CD4-positive, alpha-beta T cell treated with Interleukin-15 for 4 hours (primary cell): ENCODE measurements around the gene RCOR1.
"Not testable (repeated sequence)": the region's sequence is repeated elsewhere in the genome, so short reads cannot be mapped to it uniquely, and the experiment has no call there.

ENCODE experiments used
- DNase-seq: peaks from one replicate; pipeline ENCODE4 v3.0.0-alpha.2; 2020; ENCODE audit warnings: low spot score

RCOR1 gene

DNA sequence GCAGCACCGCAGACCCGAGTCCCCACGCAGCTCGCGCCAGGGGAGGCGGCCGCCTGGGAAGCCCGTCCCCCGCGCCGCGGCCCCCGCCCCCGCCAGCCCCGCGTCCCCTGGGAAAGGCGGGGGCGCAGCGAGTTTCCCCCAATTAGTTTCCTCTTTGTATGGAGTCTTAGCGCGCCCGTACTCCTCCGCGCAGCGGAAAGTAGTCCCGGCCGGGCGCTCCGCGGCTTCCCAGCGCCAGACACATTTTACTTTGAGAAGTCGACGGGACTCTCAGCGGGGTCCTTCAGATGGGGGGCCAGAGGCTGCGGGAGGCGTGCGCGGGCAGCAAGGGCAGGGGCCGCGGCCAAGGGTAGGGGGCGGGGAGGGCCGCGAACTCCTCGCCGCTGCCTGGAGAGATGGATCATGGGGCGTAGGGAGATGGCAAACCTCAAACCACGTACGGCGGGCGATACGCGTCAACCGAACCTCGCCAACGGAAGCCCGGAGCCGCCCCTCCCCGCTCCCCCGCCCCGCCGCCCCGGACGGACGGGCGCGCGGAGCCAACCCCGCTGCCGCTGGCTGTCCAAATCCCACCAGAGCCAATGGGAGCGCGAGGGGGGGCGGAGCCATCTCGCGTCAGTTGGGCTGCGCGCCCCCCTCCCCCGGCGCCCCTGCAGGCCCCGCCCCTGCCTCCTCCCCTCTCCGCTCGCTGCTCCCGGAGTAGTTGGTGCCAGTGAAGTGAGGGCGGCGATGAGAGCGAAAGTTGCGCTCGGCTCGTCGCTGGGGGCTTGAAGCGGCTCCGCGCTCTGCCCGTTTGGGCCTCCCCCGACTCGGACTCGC, at the start of gene RCOR1:
Gene RCOR1, plus strand, starts transcription at position 706 of the 819 bp plus-strand sequence. CDS start 238 bp downstream, outside the sequence.
- DNase-seq, result peak; percentile 98

DNA sequence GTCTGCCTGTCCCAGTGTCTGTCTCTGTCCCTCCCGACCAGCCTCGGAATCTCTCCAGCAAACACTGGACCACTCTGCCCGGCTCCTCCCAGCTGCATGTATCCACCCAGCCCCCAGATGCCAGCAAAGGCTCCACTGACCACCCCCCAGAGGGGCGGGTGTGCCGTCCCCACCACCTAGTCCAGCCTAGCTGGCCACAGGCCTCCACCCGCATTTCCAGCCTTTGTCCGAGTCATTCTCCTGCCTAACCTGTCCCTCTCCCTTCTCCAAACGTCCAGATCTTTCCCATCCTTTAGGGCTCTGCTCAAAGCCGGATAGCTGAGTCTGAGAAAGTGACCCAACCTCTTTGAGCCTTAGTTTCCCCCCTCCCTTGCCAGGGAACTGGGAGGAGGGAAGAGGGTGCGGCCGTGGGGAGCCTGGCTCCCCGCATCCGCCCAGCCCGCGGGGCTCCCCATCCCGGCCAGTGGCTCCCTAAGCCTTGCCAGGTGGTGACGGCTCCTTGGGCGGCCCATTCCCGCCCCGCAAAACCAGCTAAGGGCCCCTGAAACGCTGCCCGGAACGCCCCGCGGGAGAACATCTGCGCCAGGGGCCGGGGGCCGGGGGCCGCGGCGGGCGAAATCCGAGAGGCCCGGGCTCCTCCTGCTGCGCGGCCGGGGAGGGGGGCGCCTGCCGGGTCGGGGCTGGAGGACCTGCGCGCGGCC, 48.3 kb upstream of the RCOR1 start:
- no peak for DNase-seq

DNA sequence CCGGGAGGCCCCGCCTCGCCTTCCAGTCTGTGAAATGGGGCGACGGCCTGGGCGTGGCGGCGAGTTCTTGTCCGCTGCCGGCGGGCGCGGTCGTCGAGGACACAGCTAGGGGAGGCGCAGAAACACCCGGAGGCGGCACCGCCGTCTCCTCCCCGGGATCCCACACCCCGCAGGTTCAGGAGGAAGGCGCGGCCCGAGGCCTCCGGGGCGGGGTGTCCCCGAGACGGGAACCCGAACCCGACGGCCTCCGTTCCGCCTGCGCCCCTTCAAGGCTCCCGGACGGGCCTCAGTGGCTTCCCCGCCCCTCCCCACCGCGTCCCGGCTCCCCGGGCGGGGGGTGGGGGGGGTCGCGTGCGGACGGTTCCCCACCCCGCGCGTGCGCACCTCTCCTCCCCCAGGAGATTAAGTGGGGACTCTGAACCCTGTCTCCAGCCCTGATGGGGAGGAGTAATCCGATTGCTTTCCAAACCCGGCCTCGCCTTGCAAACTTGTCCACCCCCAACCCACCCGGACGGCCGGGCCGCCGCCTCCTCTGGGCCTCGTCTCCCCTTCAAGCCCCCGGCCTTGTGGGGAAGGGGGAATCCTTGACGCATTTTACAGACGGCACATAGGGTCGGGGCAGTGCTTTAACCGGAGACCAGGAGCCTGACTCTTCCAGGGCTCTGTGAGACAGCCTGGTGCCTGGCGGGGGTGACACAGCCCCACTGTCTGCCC, 47.5 kb upstream of the RCOR1 start:
- peak; percentile 14 for DNase-seq

DNA sequence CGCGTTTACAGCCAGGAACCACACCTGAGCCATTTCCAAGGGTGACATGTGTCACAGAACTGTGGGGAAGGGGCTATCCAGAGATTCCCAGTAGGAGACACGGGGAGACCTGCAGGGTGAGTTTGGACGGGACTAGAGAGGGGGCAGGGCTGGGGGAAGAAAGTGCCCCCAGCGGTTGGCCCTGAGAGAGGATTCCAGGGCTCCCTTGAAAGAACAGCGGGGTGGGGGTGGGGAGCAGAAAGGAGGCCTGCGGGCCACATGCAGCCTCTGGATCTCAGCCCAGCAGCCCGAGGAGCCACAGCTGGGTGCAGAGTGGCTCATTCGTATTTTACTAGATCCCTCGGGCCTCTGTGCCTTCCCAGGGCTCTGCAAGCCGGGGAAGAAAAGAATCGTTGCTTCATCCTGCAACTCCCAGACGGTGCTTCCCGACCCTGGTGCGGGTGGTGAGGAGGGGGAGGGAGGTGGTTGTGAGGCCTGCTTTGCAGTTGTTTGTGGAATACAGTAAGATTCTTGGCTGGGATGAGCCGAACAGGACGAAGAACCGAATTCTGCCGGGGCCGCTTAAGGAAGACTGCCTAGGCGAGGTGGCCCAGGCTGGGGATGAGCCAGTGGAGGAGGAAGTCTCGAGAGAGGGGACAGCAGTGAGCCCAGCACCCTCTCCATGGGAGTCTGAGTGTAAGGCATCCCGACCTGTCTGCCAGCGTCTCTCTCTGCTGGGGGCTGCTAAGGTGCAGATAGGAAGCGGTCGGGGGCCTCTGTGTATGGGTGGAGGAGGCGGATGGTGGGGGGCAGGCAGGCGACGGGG, 46.8 kb upstream of the RCOR1 start:
- no peak for DNase-seq

DNA sequence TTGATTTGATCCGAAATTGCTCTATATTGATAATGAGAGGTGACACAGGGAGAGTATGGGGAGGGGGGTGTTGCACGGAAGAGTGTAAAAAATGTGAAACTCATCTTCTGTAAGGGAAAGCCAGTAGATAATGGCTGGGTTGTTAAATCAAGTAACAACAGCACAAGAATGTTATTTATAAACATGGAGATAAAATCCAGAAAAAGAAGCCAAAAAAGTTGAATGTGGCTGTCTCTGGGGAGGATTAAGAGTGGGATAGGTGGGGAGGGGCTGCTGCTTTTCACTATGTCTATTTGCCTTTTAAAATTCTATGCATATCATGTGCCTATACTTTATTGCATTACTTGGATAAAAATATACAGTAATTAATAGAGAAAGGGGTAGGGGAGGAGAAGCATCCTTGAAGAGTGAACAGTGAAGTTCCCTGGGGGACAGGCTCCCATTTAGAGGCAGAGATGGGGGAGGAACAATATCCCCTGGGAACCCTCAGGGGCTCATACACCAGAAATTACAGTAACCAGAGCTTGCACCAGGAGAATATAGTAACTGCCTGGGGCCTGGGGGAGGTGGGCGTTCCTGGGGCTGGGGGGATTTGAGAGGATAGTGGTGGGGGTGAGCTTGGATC, 43.7 kb upstream of the RCOR1 start:
- DNase-seq, result no peak

DNA sequence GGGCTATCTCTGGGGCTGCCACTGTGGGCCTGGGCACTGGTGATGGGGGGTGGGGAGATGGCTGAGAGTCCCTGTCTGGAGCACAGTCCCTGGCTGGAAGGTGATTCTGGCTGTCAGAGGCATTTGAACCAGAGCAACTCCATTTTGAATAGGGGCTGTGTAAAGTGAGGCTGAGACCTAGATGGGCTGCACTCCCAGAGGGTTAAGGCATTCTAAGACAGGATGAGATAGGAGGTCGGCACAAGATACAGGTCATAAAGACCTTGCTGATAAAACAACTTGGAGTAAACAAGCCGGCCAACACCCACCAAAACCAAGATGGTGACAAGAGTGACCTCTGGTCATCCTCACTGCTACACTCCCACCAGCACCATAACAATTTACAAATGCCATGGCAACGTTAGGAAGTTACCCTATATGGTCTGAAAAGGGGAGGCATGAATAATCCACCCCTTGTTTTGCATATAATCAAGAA, 41.5 kb upstream of the RCOR1 start:
- DNase-seq, result not testable (repeated sequence)

DNA sequence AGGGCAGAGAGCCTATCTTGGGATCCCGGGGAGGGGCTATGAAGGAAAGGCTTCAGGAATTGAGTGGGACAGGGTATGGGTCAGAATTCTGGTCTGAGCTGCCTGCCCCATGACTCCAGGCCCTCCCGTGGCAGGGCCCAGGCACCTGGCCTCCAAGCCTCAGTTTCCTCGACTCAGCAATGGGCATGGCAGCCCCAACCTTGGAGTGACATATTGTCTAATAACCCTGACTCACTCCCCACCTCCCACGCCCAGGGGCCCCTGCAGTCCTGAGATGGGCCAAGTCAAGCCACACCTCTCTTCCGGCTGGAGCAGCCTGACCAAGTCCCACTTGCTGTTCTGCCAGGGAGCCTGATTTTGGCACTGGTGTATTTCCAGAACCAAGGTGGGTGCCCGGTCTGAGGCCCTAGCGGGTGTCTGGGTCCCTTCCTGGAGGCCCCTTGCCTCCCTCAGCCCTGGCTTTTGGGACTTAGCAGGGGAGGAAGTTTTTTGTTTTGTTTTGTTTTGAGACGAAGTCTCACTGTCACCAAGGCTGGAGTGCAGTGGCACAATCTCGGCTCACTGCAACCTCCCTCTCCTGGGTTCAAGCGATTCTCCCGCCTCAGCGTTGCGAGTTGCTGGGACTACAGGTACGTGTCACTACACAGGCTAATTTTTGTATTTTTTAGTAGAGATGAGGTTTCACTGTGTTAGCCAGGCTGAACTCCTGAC, 40.3 kb upstream of the RCOR1 start:
- no peak for DNase-seq

DNA sequence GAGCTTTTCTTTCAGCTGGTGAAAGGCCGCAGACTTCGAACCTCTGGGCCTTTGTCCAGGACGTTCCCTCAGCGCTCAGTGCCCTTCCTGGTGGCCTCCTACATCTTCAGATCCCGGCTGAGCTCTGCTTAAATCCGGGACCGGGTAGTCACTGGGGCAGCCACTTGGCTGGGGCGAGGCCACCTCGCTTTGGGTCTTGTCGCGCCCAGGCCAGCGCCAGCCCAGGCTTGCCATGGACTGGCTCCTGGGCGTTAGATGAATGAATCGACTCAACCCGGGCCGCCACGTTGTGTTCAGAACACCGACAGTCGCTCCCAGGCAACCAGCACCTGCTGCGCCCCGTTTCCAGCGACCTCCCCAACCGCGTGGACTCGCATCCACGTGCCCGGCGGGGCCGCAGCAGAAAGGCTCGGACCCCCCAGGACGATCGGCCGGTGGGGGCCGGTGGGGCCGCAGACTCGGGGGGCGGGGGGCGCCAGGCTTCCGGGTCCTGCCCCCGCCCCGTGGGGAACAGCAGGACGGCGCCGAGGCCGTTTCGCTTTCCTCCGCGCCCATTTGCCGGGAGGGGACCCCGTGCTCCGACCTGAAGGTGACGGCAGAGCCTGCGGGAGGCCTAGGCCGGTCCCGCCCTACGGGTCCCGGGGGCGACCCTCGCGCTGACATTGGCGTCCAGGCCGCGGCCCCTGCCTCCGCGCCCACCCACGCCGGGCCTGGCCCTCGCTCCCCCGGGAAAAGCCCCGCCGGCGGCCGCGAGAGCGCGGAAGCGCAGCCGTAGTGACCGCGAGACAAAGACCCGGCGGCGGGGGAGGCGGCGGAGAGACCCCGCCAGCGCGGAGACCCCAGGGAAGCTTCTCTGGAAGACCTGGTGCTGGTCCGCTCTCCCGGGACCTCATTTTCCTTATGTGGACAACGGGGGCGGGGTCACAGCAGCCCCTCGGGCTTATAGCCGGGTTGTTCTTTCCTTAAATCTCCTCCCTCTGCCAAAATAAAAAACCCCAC, 37.3 kb upstream of the RCOR1 start:
- DNase-seq, result peak; percentile 45

DNA sequence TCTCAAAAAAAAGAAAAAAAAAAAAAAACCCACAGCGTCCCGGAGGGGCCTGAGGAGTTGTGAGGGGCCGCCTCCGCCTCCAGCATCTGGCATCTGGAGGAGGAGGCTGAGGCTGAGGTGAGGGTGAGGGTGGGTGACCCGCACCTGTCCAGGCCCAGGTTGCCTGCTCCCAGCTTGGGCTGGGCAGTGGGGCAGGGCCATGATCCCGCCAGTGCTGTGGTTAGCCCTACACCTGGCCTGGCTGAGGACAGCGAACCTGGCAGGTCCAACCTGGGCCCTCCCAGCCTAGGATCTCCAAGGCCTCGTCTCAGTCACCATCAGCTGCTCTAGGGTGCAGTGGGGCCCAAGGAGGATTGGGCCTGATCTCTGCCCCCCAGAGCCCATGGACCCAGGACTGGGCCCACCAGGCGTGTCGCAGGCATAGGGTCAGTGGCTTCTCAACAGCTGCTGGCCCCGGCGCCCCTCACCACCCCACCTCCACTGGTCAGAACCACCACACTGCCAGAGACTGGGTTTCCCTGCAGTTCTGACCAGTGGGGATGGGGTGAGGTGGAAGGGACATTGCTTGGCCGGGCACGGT, 36.3 kb upstream of the RCOR1 start:
- DNase-seq, result no peak

DNA sequence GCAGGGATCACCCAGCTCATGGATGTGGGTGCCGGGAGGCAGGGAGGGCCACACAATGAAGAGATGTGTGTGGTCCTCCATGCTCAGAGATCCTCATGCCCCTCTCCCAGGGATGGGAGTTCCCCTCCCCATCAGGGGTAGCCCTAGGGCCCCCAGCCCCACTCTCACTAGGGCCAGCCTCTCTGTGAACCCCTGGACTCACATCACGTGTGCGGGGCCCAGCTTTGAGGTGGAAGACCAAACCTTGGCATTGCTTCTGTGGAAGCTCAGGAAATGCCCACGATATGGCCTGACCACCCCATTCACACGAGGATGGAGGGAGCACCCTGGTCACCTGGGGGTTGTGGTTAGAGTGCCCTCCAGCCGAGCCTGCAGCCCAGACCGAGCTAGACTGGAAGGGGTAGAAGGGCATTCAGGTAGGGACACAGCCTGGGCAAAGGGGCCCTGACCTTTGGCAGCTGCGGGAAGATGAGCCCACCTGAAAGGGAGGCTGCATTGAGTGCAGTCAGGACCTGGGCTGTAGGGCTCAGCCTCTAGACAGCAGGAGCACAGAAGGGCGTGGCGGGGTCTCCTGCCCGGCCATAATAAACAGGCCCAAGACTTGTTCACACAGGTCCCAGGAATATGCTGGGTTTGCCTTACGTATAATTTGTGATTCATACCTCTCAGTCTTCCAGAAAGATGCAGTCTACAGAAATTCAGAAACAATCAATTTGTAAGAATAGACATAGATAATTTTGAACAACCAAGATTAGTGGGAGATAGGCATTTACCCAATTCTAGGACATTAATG, 34.8 kb upstream of the RCOR1 start:
- no peak for DNase-seq

DNA sequence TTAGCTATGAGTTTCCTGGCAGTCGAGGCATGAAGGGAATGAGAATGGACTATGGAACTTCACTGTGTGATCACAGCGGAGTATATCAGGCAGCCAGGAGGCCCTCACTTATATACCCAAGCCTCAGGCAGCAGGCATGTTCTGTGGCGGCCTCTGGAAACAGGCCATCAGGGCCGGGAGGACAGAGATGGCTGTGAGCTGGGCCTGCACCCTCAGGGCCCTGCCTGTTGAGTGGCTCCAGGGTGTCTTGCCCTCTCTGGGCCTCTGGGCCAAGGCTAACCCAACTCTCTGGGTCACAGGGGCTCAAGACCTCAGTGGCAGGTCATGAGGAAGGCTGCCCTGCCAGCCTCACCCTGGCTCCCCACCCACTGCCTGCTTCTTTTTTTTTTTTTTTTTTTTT, 33.9 kb upstream of the RCOR1 start:
- no peak for DNase-seq

DNA sequence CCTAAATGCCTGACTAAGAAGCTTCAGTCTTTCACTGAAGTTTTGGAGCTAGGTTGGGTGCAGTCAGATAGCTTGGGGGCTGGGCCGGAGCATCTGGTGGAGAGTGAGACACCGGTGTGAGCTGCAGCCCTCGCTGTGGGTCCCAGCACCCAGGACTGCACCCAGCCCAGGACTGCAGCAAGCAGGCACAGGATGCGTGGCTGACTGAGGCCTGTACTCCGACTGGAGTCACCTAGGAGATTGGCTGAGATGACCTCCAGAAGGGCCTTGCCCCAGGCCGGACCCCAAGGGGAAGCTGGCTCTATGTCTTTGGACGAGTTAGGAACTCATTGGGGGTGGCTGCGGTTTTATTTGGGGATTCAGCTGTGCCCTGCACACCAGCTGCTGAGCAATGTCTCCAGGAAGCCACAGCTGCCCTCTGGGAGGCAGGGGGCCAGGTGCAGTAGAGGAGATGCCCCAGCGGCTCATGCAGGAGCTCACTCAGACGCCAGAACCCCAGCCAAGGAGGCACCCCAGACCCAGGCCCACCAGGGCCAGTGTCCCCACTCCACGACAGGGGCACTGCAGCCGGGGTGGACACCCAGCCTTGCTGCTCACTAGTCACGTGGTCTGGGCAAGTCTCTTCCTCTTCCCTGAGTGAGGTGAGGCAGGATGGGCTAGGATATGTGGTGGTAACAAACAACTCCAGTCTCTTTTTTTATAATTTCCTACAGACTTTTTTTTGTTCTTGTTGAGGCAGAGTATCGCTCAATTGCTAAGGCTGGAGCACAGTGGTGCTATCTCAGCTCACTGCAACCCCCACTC, 31.8 kb upstream of the RCOR1 start:
- DNase-seq, result no peak

DNA sequence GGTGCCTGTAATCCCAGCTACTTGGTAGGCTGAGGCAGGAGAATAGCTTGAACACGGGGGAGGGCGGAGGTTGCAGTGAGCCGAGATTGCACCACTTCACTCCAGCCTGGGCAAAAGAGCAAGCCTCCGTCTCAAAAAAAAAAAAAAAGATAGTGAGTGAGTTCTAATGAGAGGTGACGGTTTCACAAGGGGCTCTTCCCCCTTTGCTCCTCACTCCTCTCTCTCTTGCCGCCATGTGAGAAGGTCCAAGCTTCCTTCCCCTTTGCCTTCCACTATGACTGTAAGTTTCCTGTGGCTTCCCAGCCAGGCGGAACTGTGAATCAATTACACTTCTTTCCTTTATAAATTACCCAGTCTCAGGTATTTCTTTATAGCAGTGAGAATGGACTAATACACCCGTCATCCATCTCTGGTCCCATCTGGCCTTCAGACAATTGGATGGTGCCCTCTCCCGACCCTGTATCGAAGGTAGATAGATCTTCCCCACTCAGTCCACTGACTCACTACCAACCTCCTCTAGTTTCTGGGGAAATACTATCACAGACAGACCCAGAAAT, 27.0 kb upstream of the RCOR1 start:
- no peak for DNase-seq

DNA sequence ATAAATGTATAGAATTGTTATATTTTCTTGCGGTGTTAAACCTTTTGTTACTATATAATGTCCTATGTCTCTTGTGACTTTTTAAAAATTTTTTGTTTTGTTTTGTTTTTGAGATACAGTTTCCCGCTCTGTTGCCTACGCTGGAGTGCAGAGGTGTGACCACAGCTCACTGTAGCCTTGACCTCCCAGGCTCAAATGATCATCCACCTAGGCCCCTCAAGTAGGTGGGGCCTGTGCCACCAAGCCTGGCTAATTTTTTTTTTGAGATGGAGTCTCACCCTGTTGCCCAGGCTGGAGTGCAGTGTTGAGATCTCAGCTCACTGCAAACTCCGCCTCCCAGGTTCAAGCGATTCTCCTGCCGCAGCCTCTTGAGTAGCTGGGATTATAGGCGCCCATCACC, 26.5 kb upstream of the RCOR1 start:
- DNase-seq, result no peak

DNA sequence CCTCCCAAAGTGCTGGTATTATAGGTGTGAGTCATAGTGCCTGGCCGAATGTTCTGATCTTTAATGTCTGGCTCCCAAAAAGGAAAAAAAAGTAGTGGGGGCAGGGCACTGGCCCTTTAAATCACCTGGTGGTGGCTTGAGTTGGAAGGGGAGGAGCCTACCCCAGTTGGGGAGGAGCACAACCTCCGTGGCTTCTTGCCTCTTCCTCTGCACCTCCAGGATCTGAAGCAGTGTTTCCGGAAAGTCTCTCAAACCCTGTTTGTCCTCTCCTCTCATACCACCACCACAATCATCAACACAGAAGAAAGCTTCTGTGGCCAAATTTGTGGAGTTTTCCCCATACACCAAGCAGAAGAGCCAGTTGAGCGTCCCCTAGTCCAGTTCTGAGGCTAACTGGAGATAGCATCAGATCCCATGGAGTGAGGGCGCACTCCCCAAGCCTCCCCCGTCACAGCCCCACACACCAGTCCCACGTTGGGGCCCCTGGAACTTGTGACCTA, 24.3 kb upstream of the RCOR1 start:
- peak; percentile 35 for DNase-seq

DNA sequence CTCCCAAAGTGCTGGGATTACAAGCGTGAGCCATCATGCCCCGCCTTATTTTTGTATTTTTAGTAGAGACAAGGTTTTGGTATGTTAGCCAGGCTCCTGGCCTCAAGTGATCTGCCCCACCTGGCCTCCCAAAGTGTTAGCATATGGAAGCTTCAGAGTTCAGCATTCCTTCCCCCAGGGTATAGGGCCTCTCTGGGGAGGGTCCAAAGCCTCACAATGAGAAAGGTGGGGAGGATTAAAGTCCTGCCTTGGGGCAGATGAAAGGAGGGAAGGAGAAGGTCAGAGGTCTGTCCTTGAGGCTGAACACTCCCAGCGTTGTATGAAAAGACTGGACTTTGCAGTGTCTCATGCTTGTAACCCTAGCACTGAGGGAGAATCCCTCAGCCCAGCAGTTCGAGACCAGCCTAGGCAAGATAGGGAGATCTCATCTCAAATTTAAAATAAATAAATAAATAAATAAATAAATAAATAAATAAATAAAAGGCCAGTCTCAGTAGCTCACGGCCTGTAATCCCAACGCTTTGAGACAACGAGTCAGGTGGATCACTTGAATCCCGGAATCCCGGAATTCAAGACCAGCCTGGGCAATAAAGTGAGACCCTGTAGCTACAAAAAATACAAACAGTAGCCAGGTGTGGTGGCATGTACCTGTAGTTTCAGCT, 22.0 kb upstream of the RCOR1 start:
- no peak for DNase-seq
